SK-N-SH treated with all-trans-retinoic acid at 6 μM for 48 hours (cell line): ENCODE measurements around the gene BBS9.
A peak's percentile ranks its signal among the peaks of the same experiment; 100 is the strongest.

ENCODE experiments used
- ATAC-seq: fragments of 200-7000 bp; cut with Tn5 transposase; 3 replicates; pipeline ENCODE4 v1.9.1; 2020; ENCODE audit warnings: mild to moderate bottlenecking, moderate library complexity
- ARNTL ChIP-seq: fragments of 450-650 bp; formaldehyde crosslinking; IDR thresholded peaks from 2 replicates; pipeline ENCODE4 v1.5.0; 2020; ENCODE audit warnings: low read depth, mild to moderate bottlenecking, moderate library complexity, borderline replicate concordance
- CREB5 ChIP-seq: fragments of 250-450 bp; sonication (Bioruptor Pico); IDR thresholded peaks from 2 replicates; pipeline ENCODE4 v1.5.1; 2020; ENCODE audit warnings: low read depth, mild to moderate bottlenecking, moderate library complexity
- CSDC2 ChIP-seq: fragments of 250-450 bp; sonication (Bioruptor Pico); IDR thresholded peaks from 2 replicates; pipeline ENCODE4 v1.5.0; 2020; ENCODE audit warnings: mild to moderate bottlenecking, moderate library complexity
- CSRNP3 ChIP-seq: fragments of 250-450 bp; sonication (Bioruptor Pico); IDR thresholded peaks from 2 replicates; pipeline ENCODE4 v1.5.1; 2021; ENCODE audit warnings: mild to moderate bottlenecking, moderate library complexity
- ESRRG ChIP-seq: fragments of 250-450 bp; sonication (Bioruptor Pico); IDR thresholded peaks from 2 replicates; pipeline ENCODE4 v1.6.1; 2021; ENCODE audit warnings: mild to moderate bottlenecking
- GLIS3 ChIP-seq: fragments of 250-450 bp; sonication (Bioruptor Pico); IDR thresholded peaks from 2 replicates; pipeline ENCODE4 v1.5.0; 2020; ENCODE audit warnings: mild to moderate bottlenecking, moderate library complexity
- ISL1 ChIP-seq: fragments of 250-450 bp; sonication (Bioruptor Pico); IDR thresholded peaks from 2 replicates; pipeline ENCODE4 v2.1.2; 2022; ENCODE audit warnings: mild to moderate bottlenecking, moderate library complexity
- OSR1 ChIP-seq: fragments of 250-450 bp; sonication (Bioruptor Pico); IDR thresholded peaks from 2 replicates; pipeline ENCODE4 v1.8.0; 2022; ENCODE audit warnings: moderate library complexity, mild to moderate bottlenecking, inconsistent platforms
- PATZ1 ChIP-seq: fragments of 250-450 bp; sonication (Bioruptor Pico); IDR thresholded peaks from 2 replicates; pipeline ENCODE4 v1.8.0; 2020; ENCODE audit warnings: mild to moderate bottlenecking, moderate library complexity, borderline replicate concordance
- POU6F1 ChIP-seq: fragments of 250-450 bp; sonication (Bioruptor Pico); IDR thresholded peaks from 2 replicates; pipeline ENCODE4 v1.8.0; 2021; ENCODE audit warnings: low read depth, mild to moderate bottlenecking, moderate library complexity, borderline replicate concordance
- SNAI2 ChIP-seq: fragments of 250-450 bp; sonication (Bioruptor Pico); IDR thresholded peaks from 2 replicates; pipeline ENCODE4 v1.5.0; 2020; ENCODE audit warnings: mild to moderate bottlenecking, moderate library complexity
- TCF4 ChIP-seq: fragments of 250-450 bp; sonication (Bioruptor Pico); IDR thresholded peaks from 2 replicates; pipeline ENCODE4 v1.8.0; 2021; ENCODE audit warnings: mild to moderate bottlenecking, moderate library complexity, borderline replicate concordance
- TOX ChIP-seq: fragments of 250-450 bp; sonication (Bioruptor Pico); IDR thresholded peaks from 2 replicates; pipeline ENCODE4 v1.8.0; 2021; ENCODE audit warnings: mild to moderate bottlenecking, moderate library complexity, borderline replicate concordance
- ZC3H10 ChIP-seq: fragments of 250-450 bp; sonication (Bioruptor Pico); IDR thresholded peaks from 2 replicates; pipeline ENCODE4 v1.5.1; 2021; ENCODE audit warnings: mild to moderate bottlenecking, moderate library complexity
- ZFP3 ChIP-seq: fragments of 250-450 bp; sonication (Bioruptor Pico); IDR thresholded peaks from 2 replicates; pipeline ENCODE4 v1.5.0; 2020; ENCODE audit warnings: mild to moderate bottlenecking, moderate library complexity
- ZFP30 ChIP-seq: fragments of 450-650 bp; formaldehyde crosslinking; IDR thresholded peaks from 2 replicates; pipeline ENCODE4 v1.5.0; 2022; ENCODE audit warnings: mild to moderate bottlenecking, moderate library complexity
- ZNF565 ChIP-seq: fragments of 450-650 bp; formaldehyde crosslinking; conservative IDR thresholded peaks from 2 replicates; pipeline ENCODE4 v1.5.0; 2020; ENCODE audit warnings: low read depth, mild to moderate bottlenecking, moderate library complexity
- ZNF70 ChIP-seq: fragments of 450-650 bp; formaldehyde crosslinking; IDR thresholded peaks from 2 replicates; pipeline ENCODE4 v1.5.0; 2020; ENCODE audit warnings: mild to moderate bottlenecking, moderate library complexity
- ZNF8 ChIP-seq: fragments of 450-650 bp; formaldehyde crosslinking; IDR thresholded peaks from 2 replicates; pipeline ENCODE4 v1.5.0; 2020; ENCODE audit warnings: mild to moderate bottlenecking, moderate library complexity

The BBS9 gene

GRCh38 chr7:33157311-33157710 lies 27.9 kb downstream of the BBS9 start (continued):
- TF ChIP-seq PATZ1 (no peak), ESRRG (CRISPR knock-in tag) (no peak), ZNF8 (CRISPR knock-in tag) (no peak), ZFP30 (CRISPR knock-in tag) (no peak), ARNTL (CRISPR knock-in tag) (no peak), OSR1 (CRISPR knock-in tag) (no peak), ZC3H10 (CRISPR knock-in tag) (no peak), GLIS3 (CRISPR knock-in tag) (no peak), CSDC2 (CRISPR knock-in tag) (no peak), ZFP3 (no peak), ZNF70 (CRISPR knock-in tag) (no peak), CSRNP3 (no peak)

GRCh38 chr7:33157781-33158180 lies 28.4 kb downstream of the BBS9 start:
- TF ChIP-seq CSRNP3 (no peak), ZNF565 (CRISPR knock-in tag) (no peak), TCF4 (CRISPR knock-in tag) (peak; percentile 63; the same call in 1 of the 2 replicates), SNAI2 (CRISPR knock-in tag) (no peak), CSDC2 (CRISPR knock-in tag) (no peak), ZNF8 (CRISPR knock-in tag) (no peak)
- peak; percentile 86 for ATAC-seq

GRCh38 chr7:33177876-33178275 lies 48.5 kb downstream of the BBS9 start:
- TF ChIP-seq CSRNP3 (no peak), ESRRG (CRISPR knock-in tag) (no peak), ZNF565 (CRISPR knock-in tag) (no peak), CREB5 (no peak), ZNF70 (CRISPR knock-in tag) (no peak), ZFP30 (CRISPR knock-in tag) (no peak), ARNTL (CRISPR knock-in tag) (no peak)
- ATAC-seq = no peak

GRCh38 chr7:33179519-33179918 lies 50.2 kb downstream of the BBS9 start:
- TF ChIP-seq ISL1 (CRISPR knock-in tag) = no peak
- TF ChIP-seq TOX (CRISPR knock-in tag) = no peak
- TF ChIP-seq POU6F1 (CRISPR knock-in tag) = no peak
- no peak for TF ChIP-seq ZFP3
- ATAC-seq = no peak
